Smooth muscle cell (in vitro differentiated cells): ENCODE results near the gene SNED1. TPM values are rescaled to one million over a fixed set of nuclear protein-coding genes. Genes with fewer than 3 reads are reported as not detected.

Source experiments
- DNase-seq: peaks from one replicate; lab custom pipeline; 2025; ENCODE audit not compliant: unreplicated experiment; lab: John Stamatoyannopoulos, UW
- H2AFZ ChIP-seq: fragments of 200-600 bp; sonication (generic); 2 replicates; pipeline ENCODE4 v1.6.0; 2016; ENCODE audit warnings: antibody characterized with exemption, low read depth, mild to moderate bottlenecking
- H3F3A ChIP-seq: fragments of 200-600 bp; sonication (generic); 2 replicates; pipeline ENCODE4 v1.6.0; 2017; ENCODE audit warnings: antibody characterized with exemption, low read depth
- H3K27ac ChIP-seq: fragments of 200-600 bp; sonication (generic); 2 replicates; pipeline ENCODE4 v1.5.1; 2016; ENCODE audit warnings: low read depth, mild to moderate bottlenecking
- H3K27me3 ChIP-seq: fragments of 200-600 bp; sonication (generic); 2 replicates; pipeline ENCODE4 v1.6.1; 2016; ENCODE audit warnings: low read depth, mild to moderate bottlenecking
- H3K36me3 ChIP-seq: fragments of 200-600 bp; sonication (generic); 2 replicates; pipeline ENCODE4 v1.5.1; 2016; ENCODE audit warnings: low read depth
- H3K4me1 ChIP-seq: fragments of 200-600 bp; sonication (generic); 2 replicates; pipeline ENCODE4 v1.5.1; 2016; ENCODE audit warnings: low read depth
- H3K4me2 ChIP-seq: fragments of 200-600 bp; sonication (generic); 2 replicates; pipeline ENCODE4 v1.6.0; 2016; ENCODE audit warnings: mild to moderate bottlenecking
- H3K4me3 ChIP-seq: fragments of 200-600 bp; sonication (generic); 2 replicates; pipeline ENCODE4 v1.5.1; 2016; ENCODE audit warnings: mild to moderate bottlenecking
- H3K79me2 ChIP-seq: fragments of 200-600 bp; sonication (generic); 2 replicates; pipeline ENCODE4 v1.6.0; 2016; ENCODE audit warnings: low read depth, mild to moderate bottlenecking
- H3K9ac ChIP-seq: fragments of 200-600 bp; sonication (generic); 2 replicates; pipeline ENCODE4 v1.6.0; 2016; ENCODE audit warnings: low read depth
- H3K9me3 ChIP-seq: fragments of 200-600 bp; sonication (generic); replicated peaks from 2 replicates; pipeline ENCODE4 v1.5.1; 2016; ENCODE audit warnings: low read depth
- H4K20me1 ChIP-seq: fragments of 200-600 bp; sonication (generic); 2 replicates; pipeline ENCODE4 v1.6.0; 2016; ENCODE audit warnings: low read depth
- CTCF ChIP-seq: fragments of 200-600 bp; sonication (generic); IDR thresholded peaks from 2 replicates; pipeline ENCODE4 v1.5.1; 2017; ENCODE audit warnings: borderline replicate concordance, mild to moderate bottlenecking, antibody characterized with exemption; ENCODE audit not compliant: insufficient read depth, poor library complexity, severe bottlenecking
- WGBS: methylation state at CpG from one replicate; pipeline ENCODE4 v1.1.7; 2016; ENCODE audit warnings: low lambda C conversion rate; 5-methylcytosine and 5-hydroxymethylcytosine counted together
- polyA plus RNA-seq: library from polyadenylated mRNA; unstranded; fragments of >200 nt; fragmentation: Nextera tagmentation; extraction: Ambion mirVana; gene quantifications from 2 replicates; pipeline ENCODE4 v1.2.1, GENCODE V29; 2016
- total RNA-seq: library from RNA; depleted of rRNA; stranded (reverse); fragments of >200 nt; gene quantifications from 2 replicates; pipeline ENCODE4 v1.2.3, GENCODE V29; 2014

The SNED1 gene
- total and polyA plus RNA-seq, 2 experiments from 2014 or later = 0.36 to 3.0 TPM

GRCh38 chr2:240954436-240955305 is 43.7 kb upstream of the SNED1 start:
- H3K27ac ChIP-seq = no peak overlapping the region
- no peaks in the 10 kb centered on the region for H3K4me1 ChIP-seq
- no peak for DNase-seq
- no peaks in the 10 kb centered on the region for H3K9me3 ChIP-seq
- H3K79me2 ChIP-seq = no peaks in the 10 kb centered on the region
- H3K27me3 ChIP-seq = no peaks in the 10 kb centered on the region
- H3F3A ChIP-seq = no peaks in the 10 kb centered on the region
- H3K36me3 ChIP-seq = no peaks in the 10 kb centered on the region
- no peak overlapping the region for H3K9ac ChIP-seq
- H2AFZ ChIP-seq = no peak overlapping the region
- no peak overlapping the region for H3K4me3 ChIP-seq
- H4K20me1 ChIP-seq = no peaks in the 10 kb centered on the region
- 61% methylated on average over 15 of the region's 15 CpGs for WGBS
- no peak for TF ChIP-seq CTCF
- H3K4me2 ChIP-seq = no peak overlapping the region

- H3K27me3 ChIP-seq = no peaks in the 10 kb centered on the region
- DNase-seq = no peak
- H3K9me3 ChIP-seq = no peaks in the 10 kb centered on the region
- H4K20me1 ChIP-seq = no peaks in the 10 kb centered on the region
- H3K9ac ChIP-seq = no peak overlapping the region
- WGBS = 90% methylated on average over 17 of the region's 17 CpGs
- H3F3A ChIP-seq = no peaks in the 10 kb centered on the region
- H3K4me2 ChIP-seq = no peak overlapping the region
- H2AFZ ChIP-seq = no peak overlapping the region
- no peak overlapping the region for H3K27ac ChIP-seq
- H3K79me2 ChIP-seq = no peaks in the 10 kb centered on the region
- no peaks in the 10 kb centered on the region for H3K4me1 ChIP-seq
- H3K4me3 ChIP-seq = no peak overlapping the region
- TF ChIP-seq CTCF = no peak
- H3K36me3 ChIP-seq = no peaks in the 10 kb centered on the region
Observed at GRCh38 chr2:240955306-240956170, 42.9 kb upstream of the SNED1 start.

- 83% methylated on average over 16 of the region's 16 CpGs for WGBS
Observed at GRCh38 chr2:240956171-240956934, 42.1 kb upstream of the SNED1 start.

More at GRCh38 chr2:240956171-240956934, 42.1 kb upstream of the SNED1 start:
- DNase-seq = no peak
- H3K9me3 ChIP-seq = no peaks in the 10 kb centered on the region
- H4K20me1 ChIP-seq = no peaks in the 10 kb centered on the region
- H3K36me3 ChIP-seq = no peaks in the 10 kb centered on the region
- H3K4me1 ChIP-seq = no peaks in the 10 kb centered on the region
- H3K4me2 ChIP-seq = no peak overlapping the region
- no peak overlapping the region for H3K27ac ChIP-seq
- H3K4me3 ChIP-seq = no peak overlapping the region
- H3F3A ChIP-seq = no peaks in the 10 kb centered on the region
- H3K79me2 ChIP-seq = no peaks in the 10 kb centered on the region
- no peaks in the 10 kb centered on the region for H3K27me3 ChIP-seq
- no peak overlapping the region for H3K9ac ChIP-seq
- H2AFZ ChIP-seq = no peak overlapping the region
- TF ChIP-seq CTCF = no peak
